ENCODE results near the gene AFF3.

DNA sequence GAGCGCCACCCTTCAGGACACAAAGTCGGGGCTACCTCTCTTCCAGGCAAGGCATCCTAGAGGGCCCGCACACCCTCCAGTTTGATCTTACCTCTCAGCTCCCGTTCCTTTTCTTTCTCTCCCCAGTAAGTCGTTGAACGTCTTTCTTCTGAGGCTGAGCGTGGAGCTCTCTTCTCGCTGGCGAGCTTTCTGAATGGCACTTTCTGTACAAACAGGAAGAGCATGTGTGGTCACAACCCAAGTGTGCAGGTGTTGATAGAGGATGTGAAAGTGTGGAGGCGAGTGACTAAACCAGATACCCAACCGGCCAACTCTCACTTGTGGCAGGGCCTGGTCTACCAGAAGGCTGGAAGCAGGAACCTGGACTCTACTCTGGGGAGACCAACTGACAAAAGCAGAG is at the start of gene AFF3:
- TF ChIP-seq TBP (CRISPR knock-in tag; IDR thresholded peaks at IDR 0.05) (no peak), SOX13 (IDR thresholded peaks at IDR 0.05) (no peak), SOX13 (CRISPR knock-in tag; conservative IDR thresholded peaks at IDR 0.05 in 1 of 2, IDR thresholded peaks at IDR 0.05 in 1 of 2) (no peak), RAD51 (IDR thresholded peaks at IDR 0.05; ENCODE audit: borderline replicate concordance) (no peak), RBFOX2 (IDR thresholded peaks at IDR 0.05; ENCODE audit: low read depth, low read length) (no peak), POLR2A (IDR thresholded peaks at IDR 0.05; ENCODE audit: insufficient read depth in 1 of 2, low read depth in 2 of 2, low read length in 2 of 2) (no peak)

All from HepG2 (cell line).